GM21528 (cell line): ENCODE results near the gene CHD2.

Source experiments
- ATAC-seq: cut with Tn5 transposase; IDR thresholded peaks from one replicate; pipeline ENCODE4 v1.9.1; 2021; ENCODE audit warnings: mild to moderate bottlenecking, moderate library complexity; ENCODE audit not compliant: unreplicated experiment, low FRiP score

The CHD2 gene

GRCh38 chr15:92924216-92924615 lies 24.1 kb downstream of the CHD2 start:
- ATAC-seq: no peak

- no peak for ATAC-seq
These were observed 25.3 kb downstream of the CHD2 start for GRCh38 chr15:92925454-92925853.

- no peak for ATAC-seq
These were observed 28.2 kb downstream of the CHD2 start for GRCh38 chr15:92928225-92928750.

- ATAC-seq: no peak
These were observed 28.9 kb downstream of the CHD2 start for GRCh38 chr15:92929002-92929401.

- ATAC-seq: no peak
These were observed 30.0 kb downstream of the CHD2 start for GRCh38 chr15:92930054-92930621.

GRCh38 chr15:92930776-92931175 lies 30.7 kb downstream of the CHD2 start:
- no peak for ATAC-seq

- no peak for ATAC-seq
These were observed 33.0 kb downstream of the CHD2 start for GRCh38 chr15:92932946-92933649.

GRCh38 chr15:92933831-92934230 lies 33.7 kb downstream of the CHD2 start:
- ATAC-seq: no peak

- no peak for ATAC-seq
These were observed 34.6 kb downstream of the CHD2 start for GRCh38 chr15:92934716-92935115.

GRCh38 chr15:92936138-92936537 lies 36.0 kb downstream of the CHD2 start:
- ATAC-seq: no peak

- no peak for ATAC-seq
These were observed 36.6 kb downstream of the CHD2 start for GRCh38 chr15:92936693-92937092.

- no peak for ATAC-seq
These were observed 37.8 kb downstream of the CHD2 start for GRCh38 chr15:92937901-92938300.

GRCh38 chr15:92938387-92938786 lies 38.3 kb downstream of the CHD2 start:
- ATAC-seq: no peak

GRCh38 chr15:92941668-92942067 lies 41.5 kb downstream of the CHD2 start:
- ATAC-seq: no peak

- ATAC-seq: no peak
These were observed 42.6 kb downstream of the CHD2 start for GRCh38 chr15:92942706-92943105.

- no peak for ATAC-seq
These were observed 43.5 kb downstream of the CHD2 start for GRCh38 chr15:92943581-92943980.

- no peak for ATAC-seq
These were observed 44.9 kb downstream of the CHD2 start for GRCh38 chr15:92944946-92945521.

GRCh38 chr15:92947071-92947730 lies 47.1 kb downstream of the CHD2 start:
- ATAC-seq: no peak

- no peak for ATAC-seq
These were observed 49.6 kb downstream of the CHD2 start for GRCh38 chr15:92949604-92950249.

GRCh38 chr15:92951800-92952457 lies 51.8 kb downstream of the CHD2 start:
- no peak for ATAC-seq
